Right cardiac atrium (tissue), 5 donors: ENCODE data around the gene TSPAN2. TPM values are rescaled to one million over a fixed set of nuclear protein-coding genes. Genes with fewer than 3 reads are reported as not detected.
A peak's percentile ranks its signal among the peaks of the same experiment; 100 is the strongest.

Experiments used
- ATAC-seq, 2 donors: fragments of 200-7000 bp; cut with Tn5 transposase; one replicate each; pipeline versions ENCODE4 v1.8.0 to v1.9.1; 2020; ENCODE audit warnings: moderate library complexity in 2 of 2, mild to moderate bottlenecking in 1 of 2
- DNase-seq, 3 donors: peaks; one replicate each; pipeline ENCODE4 v3.0.0-alpha.2; 2020
- H3K27ac ChIP-seq: one replicate; pipeline ENCODE4 v1.5.1; 2013; ENCODE audit warnings: mild to moderate bottlenecking, low read length, control low read depth, moderate library complexity
- H3K27me3 ChIP-seq: one replicate; pipeline ENCODE4 v1.6.1; 2013; ENCODE audit not compliant: control insufficient read depth, insufficient read depth
- H3K4me1 ChIP-seq: one replicate; pipeline ENCODE4 v1.6.1; 2013; ENCODE audit warnings: low read length; ENCODE audit not compliant: control insufficient read depth, insufficient read depth
- H3K4me3 ChIP-seq: one replicate; pipeline ENCODE4 v1.5.1; 2013; ENCODE audit warnings: low read length, control low read depth
- H3K9me3 ChIP-seq: one replicate; pipeline ENCODE4 v1.6.1; 2013; ENCODE audit warnings: low read length; ENCODE audit not compliant: control insufficient read depth
- WGBS: extraction: QIAGEN DNeasy Blood & Tissue Kit; methylation state at CpG from one replicate; pipeline ENCODE4 v1.1.7; 2013; 5-methylcytosine and 5-hydroxymethylcytosine counted together
- intact Hi-C, 4 donors: fragments of 100-400 bp; cut with DNase I; formaldehyde crosslinking; loops; one replicate each; pipeline versions ENCODE4 v1.11.0 to v1.14.0; 2022 to 2023
- polyA plus RNA-seq: library from polyadenylated mRNA; stranded (reverse); fragments of 200-250 nt; gene quantifications from one replicate; pipeline ENCODE4 v1.2.3, GENCODE V29; 2013
- total RNA-seq, 4 donors: library from RNA; stranded (reverse); fragmentation: NEBNext Ultra II Directional; extraction: Animal tissue kit (Norgen Biotek cat#: 25700); gene quantifications; one replicate each; pipeline ENCODE4 v1.2.1, GENCODE V29; 2021
- donor health status: healthy with polysubstance abuse.
- donor health status: DM: no; HTN: yes; CAD: no.
- donor health status: DM: no; HTN: no; CAD: no.
- donor health status: DM: no; HTN: yes; CAD: no; lungs with severe emphysema.
- donor health status: DM: yes; HTN: yes; CAD: no.

Gene TSPAN2
- total and polyA plus RNA-seq, 5 donors = 6.5 to 17.4 (median 11.1) TPM

DNA sequence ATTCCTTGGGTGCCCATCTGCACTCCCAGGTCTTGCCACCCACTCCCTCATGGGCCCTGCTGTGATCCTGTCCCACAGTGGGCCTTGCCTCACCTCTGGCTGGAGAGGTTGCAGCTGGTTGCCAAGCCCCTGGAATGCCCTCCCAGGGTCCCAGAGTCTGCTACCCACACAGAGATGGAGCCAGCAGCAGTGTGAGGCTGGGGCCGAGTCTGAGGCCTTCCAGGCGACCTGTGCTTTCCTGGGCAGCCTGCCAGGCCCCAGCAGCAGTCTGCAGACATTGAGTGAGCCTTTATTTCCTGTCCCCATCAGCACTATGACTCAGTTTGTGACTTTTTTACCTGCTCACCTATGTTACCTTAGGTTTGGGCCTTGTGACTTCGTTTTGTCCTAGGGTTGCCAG lies 25.0 kb upstream of the TSPAN2 start:
- Histone ChIP-seq H3K4me3 (no peak overlapping the region), H3K27ac (no peak overlapping the region), H3K9me3 (no peaks in the 10 kb centered on the region), H3K4me1 (no peaks in the 10 kb centered on the region), H3K27me3 (no peaks in the 10 kb centered on the region)
- DNase-seq (peak in 1 of 3 donors; percentile 52), ATAC-seq (no peak)
- intact Hi-C loops = no loop called here
- 30% methylated on average over 3 of the region's 3 CpGs for WGBS

DNA sequence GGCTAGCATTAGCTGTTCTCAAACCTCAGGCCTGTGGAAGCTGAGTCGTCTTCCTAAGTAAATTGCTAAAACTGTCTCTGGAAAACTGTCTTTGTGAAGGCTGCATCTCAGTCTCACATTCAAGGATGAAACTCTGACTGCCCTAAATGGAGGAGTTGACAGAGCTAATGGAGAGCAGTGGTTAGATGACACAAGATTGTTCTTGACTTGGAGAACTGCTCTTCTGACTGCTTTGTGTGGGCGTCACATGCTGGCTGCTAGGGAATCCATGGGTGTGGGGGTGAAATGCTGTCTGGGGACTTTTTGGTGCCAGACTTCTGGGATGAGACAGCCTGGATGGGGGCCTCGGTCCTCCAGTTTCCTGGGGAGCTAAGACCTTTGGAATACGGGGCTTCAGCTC lies 24.5 kb upstream of the TSPAN2 start:
- 61% methylated on average over 4 of the region's 4 CpGs for WGBS
- H3K4me1 ChIP-seq = no peaks in the 10 kb centered on the region
- H3K27me3 ChIP-seq = no peaks in the 10 kb centered on the region
- no peak overlapping the region for H3K27ac ChIP-seq
- intact Hi-C loops = loop anchor here (2.0 kb wide), 1 partner anchor 135 kb away; no protein-coding TSS in a partner anchor
- H3K4me3 ChIP-seq = no peak overlapping the region
- DNase-seq (no peak), ATAC-seq (no peak)
- no peaks in the 10 kb centered on the region for H3K9me3 ChIP-seq

DNA sequence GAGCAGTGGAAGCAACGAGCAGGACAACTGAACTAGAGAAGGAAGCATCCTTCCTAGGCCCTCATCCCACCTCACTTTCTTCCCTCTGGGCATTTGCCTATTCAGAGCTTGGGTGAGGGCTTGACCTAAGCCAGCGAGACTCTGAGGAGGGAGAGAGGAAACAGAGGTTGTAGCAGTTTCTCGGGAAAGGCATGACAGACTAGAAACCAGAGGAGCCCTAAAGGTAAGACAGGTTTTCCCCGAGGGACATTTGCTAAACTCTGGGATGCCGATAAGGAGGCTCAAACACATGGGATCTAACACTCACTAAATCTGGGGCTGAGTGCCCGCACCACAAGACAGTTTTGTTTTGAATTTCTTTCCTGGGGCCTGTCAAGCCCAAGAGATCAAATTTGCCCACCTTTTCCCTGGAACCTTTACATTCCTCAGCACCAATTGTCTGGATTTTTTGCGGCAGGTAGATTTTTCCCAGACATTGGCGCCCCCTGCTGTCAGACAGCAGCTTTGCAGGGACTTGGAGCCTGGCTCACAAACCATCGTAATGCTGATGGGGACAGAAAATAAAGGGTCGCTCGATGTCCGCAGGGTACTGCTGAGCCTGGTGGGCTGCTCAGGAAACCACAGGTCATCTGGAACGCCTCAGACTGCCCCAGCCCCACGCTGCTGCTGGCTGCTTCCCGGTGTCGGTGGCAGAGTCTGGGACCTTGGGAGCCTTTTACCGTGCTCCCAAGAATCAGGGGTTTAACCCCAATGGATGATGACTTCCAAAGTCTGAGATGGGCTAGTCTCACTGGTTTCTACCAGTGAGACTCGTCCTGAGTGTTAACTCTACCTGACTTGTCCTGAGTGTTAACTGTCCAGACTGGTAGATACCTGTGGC lies 23.4 kb upstream of the TSPAN2 start:
- no peaks in the 10 kb centered on the region for H3K4me1 ChIP-seq
- H3K9me3 ChIP-seq = no peaks in the 10 kb centered on the region
- intact Hi-C loops = loop anchor here (2.0 kb wide), 1 partner anchor 134 kb away; no protein-coding TSS in a partner anchor
- ATAC-seq (peak; percentile 49 to 50), DNase-seq (peak; percentile 21 to 64 (median 57))
- H3K27ac ChIP-seq = no peak overlapping the region
- WGBS = 35% methylated on average over 18 of the region's 18 CpGs
- H3K4me3 ChIP-seq = no peak overlapping the region
- H3K27me3 ChIP-seq = no peaks in the 10 kb centered on the region

- Histone ChIP-seq H3K27ac (no peak overlapping the region), H3K4me1 (no peaks in the 10 kb centered on the region), H3K27me3 (no peaks in the 10 kb centered on the region), H3K9me3 (no peaks in the 10 kb centered on the region), H3K4me3 (no peak overlapping the region)
- 70% methylated on average over 5 of the region's 5 CpGs for WGBS
- DNase-seq = no peak
- ATAC-seq = peak; percentile 55 to 77
- intact Hi-C loops = loop anchor here in 1 of 4 donors (10.0 kb wide), 1 partner anchor 53 kb away; no protein-coding TSS in a partner anchor
Measured at GRCh38 chr1:115107516-115108260, 18.4 kb upstream of the TSPAN2 start.

DNA sequence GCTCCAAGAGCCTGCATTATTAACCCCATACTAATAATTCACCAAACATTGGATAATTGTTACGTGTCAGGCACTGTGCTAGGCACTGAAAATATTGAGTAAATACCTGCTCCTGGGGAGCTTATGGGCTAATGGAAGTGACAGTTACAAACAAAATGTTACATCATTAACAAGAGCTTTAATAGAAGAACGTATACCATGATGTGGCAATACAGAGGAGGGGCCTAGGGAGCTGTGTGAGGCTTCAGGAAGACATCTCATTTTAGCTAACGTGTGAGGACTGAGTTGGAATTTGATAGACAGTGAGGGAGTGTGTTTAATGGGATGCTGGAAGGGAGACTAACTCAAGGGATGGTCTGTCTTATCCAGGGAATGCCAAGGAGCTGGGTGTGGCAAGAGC lies 16.5 kb upstream of the TSPAN2 start:
- no peak for DNase-seq
- no peaks in the 10 kb centered on the region for H3K27me3 ChIP-seq
- intact Hi-C loops = loop anchor here in 1 of 4 donors (10.0 kb wide), 1 partner anchor 51 kb away; no protein-coding TSS in a partner anchor
- no peaks in the 10 kb centered on the region for H3K4me1 ChIP-seq
- no peak overlapping the region for H3K4me3 ChIP-seq
- no peaks in the 10 kb centered on the region for H3K9me3 ChIP-seq
- no peak for ATAC-seq
- no peak overlapping the region for H3K27ac ChIP-seq
- 68% methylated on average over 3 of the region's 3 CpGs for WGBS

DNA sequence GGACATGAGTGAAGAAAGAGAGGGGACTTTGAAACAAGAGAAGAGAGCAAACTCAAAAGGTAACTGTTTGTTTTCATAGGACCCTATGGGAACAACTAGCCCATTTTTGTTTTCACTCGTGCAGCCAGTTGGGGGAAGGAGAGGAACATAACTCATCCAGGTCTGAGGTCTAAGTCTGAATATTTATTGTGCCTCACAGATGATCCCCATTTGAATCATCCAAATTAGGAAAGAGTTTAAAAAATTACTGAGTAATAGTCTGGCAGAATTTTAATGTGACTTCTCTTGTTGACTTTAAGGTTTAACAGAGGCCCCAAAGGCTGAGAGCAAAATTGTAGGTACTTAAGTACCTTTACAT lies 10.4 kb upstream of the TSPAN2 start:
- Histone ChIP-seq H3K27me3 (no peaks in the 10 kb centered on the region), H3K27ac (no peak overlapping the region), H3K4me1 (no peaks in the 10 kb centered on the region), H3K4me3 (no peak overlapping the region), H3K9me3 (no peaks in the 10 kb centered on the region)
- intact Hi-C loops = loop anchor here in 1 of 4 donors (10.0 kb wide), 1 partner anchor 45 kb away; no protein-coding TSS in a partner anchor
- WGBS = 18% methylated on average over 1 of the region's 1 CpG
- DNase-seq (no peak), ATAC-seq (peak in 1 of 2 donors; percentile 11)

DNA sequence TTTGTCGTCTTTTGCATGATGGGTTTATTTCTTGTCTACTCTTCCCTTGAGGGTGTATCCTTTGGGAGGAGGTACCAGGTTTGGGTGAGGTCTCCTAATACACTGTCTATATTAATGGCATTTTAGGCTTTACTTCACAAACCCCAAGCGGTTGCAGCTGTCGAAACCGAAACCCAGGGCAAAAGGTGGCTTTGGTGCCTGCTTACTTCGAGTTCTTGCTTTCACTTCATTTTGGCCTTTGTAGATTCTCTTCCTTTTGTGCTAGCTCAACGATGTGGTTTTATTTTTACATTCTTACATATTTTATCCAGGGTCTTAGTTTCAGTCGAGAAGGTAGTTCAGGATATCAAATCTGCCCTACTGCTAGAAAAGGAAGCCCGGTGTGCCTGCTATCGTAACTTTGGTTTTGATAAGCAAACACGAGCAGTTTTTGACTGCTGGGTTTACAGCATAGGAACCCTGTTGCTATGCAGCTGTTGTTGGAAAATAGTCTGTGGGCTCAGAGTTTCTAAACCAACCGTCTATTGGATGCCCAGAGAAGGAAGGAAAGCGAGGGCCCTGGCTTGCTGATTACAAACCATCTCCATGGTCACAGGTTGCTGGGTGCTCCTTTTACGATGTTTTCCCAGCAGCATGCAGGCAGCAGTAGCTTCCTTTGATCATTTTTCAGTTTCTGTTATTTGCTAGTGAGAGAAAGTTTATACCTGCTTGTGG lies 9.8 kb upstream of the TSPAN2 start:
- Histone ChIP-seq H3K4me1 (no peaks in the 10 kb centered on the region), H3K27ac (no peak overlapping the region), H3K4me3 (peak overlapping the region; percentile 33), H3K27me3 (no peaks in the 10 kb centered on the region), H3K9me3 (no peaks in the 10 kb centered on the region)
- intact Hi-C loops = no loop called here
- 37% methylated on average over 13 of the region's 13 CpGs for WGBS
- DNase-seq = peak in 2 of 3 donors; percentile 36 to 63
- ATAC-seq = peak; percentile 83 to 86

DNA sequence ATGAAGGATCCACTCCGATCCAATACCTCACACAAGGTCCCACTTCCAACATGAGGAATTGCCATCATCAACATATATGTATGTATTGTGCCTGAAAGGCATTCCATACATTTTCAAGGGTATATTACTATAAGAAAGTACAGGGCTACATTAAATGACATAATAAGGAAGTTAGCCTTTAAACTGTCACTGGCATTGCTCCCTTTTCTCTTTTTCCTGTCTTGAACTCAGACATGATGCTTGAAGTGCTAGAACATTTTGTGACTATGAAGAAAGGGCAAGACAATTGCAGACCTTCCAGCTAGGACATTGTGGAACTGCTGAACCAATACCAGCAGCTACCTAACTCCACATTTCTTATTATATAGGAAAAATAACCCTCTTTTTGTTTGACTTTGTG lies 2.9 kb upstream of the TSPAN2 start:
- no peaks in the 10 kb centered on the region for H3K27me3 ChIP-seq
- peaks cover 3% of the 10 kb centered on the region for H3K4me1 ChIP-seq
- H3K27ac ChIP-seq = no peak overlapping the region
- WGBS = 98% methylated on average over 1 of the region's 1 CpG
- intact Hi-C loops = no loop called here
- ATAC-seq (no peak), DNase-seq (no peak)
- H3K9me3 ChIP-seq = no peaks in the 10 kb centered on the region
- no peak overlapping the region for H3K4me3 ChIP-seq

- Histone ChIP-seq H3K27me3 (no peaks in the 10 kb centered on the region), H3K9me3 (no peaks in the 10 kb centered on the region), H3K4me3 (no peak overlapping the region), H3K27ac (no peak overlapping the region), H3K4me1 (peaks cover 3% of the 10 kb centered on the region)
- 93% methylated on average over 2 of the region's 2 CpGs for WGBS
- ATAC-seq (no peak), DNase-seq (no peak)
- intact Hi-C loops = no loop called here
Measured at GRCh38 chr1:115091572-115091971, 2.3 kb upstream of the TSPAN2 start.

- ATAC-seq = no peak
- Histone ChIP-seq H3K27me3 (no peaks in the 10 kb centered on the region), H3K9me3 (no peaks in the 10 kb centered on the region), H3K27ac (no peak overlapping the region), H3K4me3 (no peak overlapping the region), H3K4me1 (peaks cover 3% of the 10 kb centered on the region)
- 96% methylated on average over 4 of the region's 4 CpGs for WGBS
- no peak for DNase-seq
- intact Hi-C loops = no loop called here
Measured at GRCh38 chr1:115090956-115091355, 1.7 kb upstream of the TSPAN2 start.
